ENCODE measurements around the gene MCOLN3. TPM values are rescaled to one million over a fixed set of nuclear protein-coding genes. Genes with fewer than 3 reads are reported as not detected.

Gene MCOLN3
- total RNA-seq, 4 donors from 2014 or later = 7.0 to 13.4 (median 7.7) TPM

DNA sequence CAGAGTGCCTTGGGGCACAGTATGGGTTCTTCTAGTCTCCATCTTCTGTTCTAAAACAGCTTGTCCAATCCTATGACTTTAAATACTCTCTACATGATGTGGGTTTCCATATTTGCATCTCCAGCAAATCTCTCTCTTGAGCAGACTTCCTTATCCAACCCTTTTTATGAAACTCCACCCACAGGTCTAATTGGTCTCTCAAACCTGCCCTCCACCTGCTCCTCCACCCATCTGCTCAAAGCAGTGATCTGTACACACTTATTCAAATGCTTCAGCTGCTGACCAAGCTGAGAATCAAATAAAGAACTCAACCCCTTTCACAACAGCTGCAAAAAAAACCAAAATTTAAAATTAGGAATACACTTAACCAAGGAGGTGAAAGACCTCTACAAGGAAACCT is 62.9 kb downstream of the MCOLN3 start:
- TF ChIP-seq, protein P1, sequence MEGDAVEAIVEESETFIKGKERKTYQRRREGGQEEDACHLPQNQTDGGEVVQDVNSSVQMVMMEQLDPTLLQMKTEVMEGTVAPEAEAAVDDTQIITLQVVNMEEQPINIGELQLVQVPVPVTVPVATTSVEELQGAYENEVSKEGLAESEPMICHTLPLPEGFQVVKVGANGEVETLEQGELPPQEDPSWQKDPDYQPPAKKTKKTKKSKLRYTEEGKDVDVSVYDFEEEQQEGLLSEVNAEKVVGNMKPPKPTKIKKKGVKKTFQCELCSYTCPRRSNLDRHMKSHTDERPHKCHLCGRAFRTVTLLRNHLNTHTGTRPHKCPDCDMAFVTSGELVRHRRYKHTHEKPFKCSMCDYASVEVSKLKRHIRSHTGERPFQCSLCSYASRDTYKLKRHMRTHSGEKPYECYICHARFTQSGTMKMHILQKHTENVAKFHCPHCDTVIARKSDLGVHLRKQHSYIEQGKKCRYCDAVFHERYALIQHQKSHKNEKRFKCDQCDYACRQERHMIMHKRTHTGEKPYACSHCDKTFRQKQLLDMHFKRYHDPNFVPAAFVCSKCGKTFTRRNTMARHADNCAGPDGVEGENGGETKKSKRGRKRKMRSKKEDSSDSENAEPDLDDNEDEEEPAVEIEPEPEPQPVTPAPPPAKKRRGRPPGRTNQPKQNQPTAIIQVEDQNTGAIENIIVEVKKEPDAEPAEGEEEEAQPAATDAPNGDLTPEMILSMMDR (IDR thresholded peaks at IDR 0.05; ENCODE audit: low read depth) = no peak

DNA sequence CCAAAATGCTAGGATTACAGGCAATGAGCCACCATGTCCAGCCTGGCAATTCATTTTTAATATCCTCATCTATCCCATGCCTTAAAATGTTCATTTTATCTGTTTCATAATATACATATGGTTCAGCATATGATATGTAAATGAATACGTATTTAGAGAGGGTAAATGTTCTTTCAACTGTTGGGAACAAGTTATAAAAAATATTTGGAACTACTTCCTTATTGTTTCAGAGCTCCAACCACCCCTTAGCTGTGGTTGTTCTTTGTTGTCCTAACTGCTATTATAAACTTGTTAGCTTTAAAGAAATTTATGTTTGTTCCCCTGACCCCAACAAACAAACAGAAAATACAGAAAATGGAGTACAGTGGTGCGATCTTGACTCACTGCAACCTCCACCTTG is 65.9 kb downstream of the MCOLN3 start:
- TF ChIP-seq, protein P1 (IDR thresholded peaks at IDR 0.05; ENCODE audit: low read depth) = no peak

DNA sequence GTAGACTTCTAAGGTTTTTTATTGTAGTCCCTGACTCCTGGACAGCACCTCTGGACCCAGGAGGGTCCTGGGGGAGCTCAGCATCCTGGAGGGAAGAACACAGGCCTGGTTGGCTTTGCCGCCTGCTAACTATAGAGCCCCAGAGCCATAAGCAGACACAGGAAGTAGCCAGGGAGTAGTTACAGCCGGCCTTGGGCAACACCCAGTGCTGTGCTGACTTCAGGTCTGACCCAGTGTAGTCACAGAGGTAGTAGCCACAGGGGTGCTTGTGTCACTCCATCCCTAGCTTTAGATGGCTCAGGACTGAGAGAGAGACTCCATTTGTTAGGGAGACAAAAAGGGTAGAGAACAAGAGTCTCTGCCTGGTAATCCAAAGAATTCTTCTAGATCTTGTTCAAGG is 73.3 kb downstream of the MCOLN3 start:
- TF ChIP-seq, protein P1 (IDR thresholded peaks at IDR 0.05; ENCODE audit: low read depth) = no peak

DNA sequence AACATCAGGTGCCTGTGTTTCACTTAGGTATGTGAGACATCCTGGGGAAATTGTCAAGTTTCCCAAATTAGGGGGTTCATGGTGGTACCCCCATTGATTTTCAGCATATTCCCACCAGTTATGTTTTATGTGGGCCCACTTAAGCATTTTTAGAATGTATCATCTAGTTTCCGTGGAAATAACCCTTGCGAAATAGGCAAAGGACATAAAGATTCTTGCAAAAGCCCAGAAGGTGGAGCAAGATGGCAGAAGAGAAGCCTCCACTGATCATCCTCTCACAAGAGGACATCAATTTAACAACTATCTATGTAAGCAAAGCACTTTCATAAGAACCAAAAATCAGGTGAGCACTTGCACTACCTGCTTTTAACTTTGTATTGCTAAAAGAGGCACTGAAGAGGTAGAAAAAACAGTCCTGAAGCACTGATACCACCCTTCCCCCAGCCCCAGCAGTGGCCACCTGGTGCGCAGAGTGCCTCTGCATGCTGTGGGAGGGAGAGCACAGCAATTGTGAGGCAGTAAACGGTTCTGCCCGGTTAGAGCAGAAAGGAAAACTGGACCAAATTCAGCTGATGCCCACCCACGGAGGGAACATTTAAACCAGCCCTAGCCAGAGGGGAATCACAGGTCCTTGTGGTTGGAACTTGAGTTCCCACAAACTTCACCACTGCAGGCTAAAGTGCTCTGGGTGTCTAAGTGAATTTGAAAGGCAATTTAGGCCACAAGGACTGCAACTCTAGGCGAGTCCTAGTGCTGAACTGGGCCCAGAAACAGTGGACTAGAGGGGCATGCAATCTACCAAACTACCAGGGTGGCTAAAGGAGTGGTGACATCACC is 74.6 kb downstream of the MCOLN3 start:
- TF ChIP-seq, protein P1 (IDR thresholded peaks at IDR 0.05; ENCODE audit: low read depth) = no peak

DNA sequence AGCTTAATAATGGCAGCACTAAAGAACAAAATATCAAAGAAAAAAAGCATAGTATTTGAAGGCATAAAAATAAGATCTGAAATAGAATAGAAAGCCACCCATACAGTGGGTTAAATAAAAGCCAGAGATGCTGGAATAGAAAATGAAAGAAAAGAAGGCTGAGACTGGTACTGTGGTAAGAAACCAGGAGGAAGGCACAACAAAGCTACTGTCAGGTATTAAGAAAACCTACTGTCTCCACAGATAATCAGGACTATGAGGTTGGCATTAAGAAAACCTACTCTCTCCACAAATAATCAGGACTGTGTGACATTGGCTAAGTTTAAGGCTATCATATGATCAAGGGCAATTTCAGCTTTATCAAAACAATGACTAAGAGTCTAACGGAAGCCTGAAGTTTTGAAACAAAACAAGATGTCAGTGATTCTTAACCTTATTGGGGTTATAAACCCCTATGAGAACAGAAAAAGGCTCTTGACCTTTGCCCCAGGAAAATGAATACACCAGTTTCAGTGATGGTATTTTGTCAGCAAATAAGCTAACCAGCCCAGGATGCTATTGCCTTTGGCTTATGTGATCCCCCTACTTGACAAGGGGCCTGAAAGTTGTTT is 75.8 kb downstream of the MCOLN3 start:
- TF ChIP-seq, protein P1 (IDR thresholded peaks at IDR 0.05; ENCODE audit: low read depth) = no peak

DNA sequence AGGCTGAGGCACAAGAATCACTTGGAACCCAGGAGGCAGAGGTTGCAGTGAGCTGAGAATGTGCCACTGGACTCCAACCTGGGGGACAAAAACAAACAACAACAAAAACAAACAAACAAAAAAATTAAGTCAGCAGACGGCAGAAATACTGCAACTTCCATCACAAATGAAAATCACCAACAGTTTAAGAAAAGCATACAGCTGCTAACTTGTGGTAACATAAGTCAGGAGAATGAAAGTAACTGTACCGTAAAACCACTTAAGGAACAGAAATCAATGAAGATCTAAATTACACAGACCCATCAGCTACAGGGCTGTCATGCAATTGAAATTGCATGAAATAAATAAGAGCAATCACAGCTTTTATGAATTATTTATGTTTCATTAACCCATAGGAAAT is 76.3 kb downstream of the MCOLN3 start:
- TF ChIP-seq, protein P1 (IDR thresholded peaks at IDR 0.05; ENCODE audit: low read depth) = no peak

DNA sequence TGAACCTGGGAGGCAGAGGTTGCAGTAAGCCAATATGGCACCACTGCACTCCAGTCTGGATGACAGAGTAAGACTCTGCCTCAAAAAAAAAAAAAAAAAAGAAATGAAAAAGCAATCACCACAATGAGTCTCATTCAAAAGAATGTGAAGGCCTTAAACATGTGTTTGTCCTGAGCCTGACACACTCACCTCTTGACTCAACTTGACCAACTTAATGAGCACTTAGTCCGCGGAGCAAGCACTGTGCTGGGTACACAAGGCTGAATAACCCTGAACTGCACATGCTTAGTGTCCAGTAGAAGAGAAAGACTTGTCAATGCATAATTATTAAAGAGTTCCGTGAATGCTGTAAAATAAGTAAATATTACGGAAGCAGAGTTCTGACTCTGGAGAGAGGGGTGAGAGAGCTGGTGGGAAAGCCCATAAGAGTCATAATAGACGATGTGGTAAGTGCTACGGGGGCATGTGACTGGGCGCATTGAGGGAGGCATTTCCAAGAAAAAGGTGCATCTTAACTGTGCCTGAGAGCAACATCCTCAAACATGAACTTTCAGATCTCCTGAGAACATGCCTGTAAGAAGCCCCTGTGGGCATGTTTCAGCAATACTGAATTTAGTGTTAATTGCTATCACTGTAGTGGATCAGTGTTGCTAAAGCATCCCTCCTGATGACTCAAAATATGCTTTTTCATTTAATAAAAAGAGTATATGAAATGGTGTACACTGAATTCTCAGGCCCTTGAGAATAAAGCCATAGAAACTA is 78.6 kb downstream of the MCOLN3 start:
- TF ChIP-seq, protein P1 (IDR thresholded peaks at IDR 0.05; ENCODE audit: low read depth) = no peak

All from subcutaneous adipose tissue (tissue), 4 donors.